Measurements from ENCODE around the gene FGD2.

GRCh38 chr6:36962874-36963273 lies 42.6 kb upstream of the FGD2 start:
- TF ChIP-seq CTCF (IDR thresholded peaks at IDR 0.05; ENCODE audit: borderline replicate concordance, extremely low read depth, low read length, poor library complexity, severe bottlenecking) (no peak), EZH2 (IDR thresholded peaks at IDR 0.05; ENCODE audit: borderline replicate concordance, low read depth, low read length, severe bottlenecking) (no peak)

Measured in DND-41 (cell line).